CD4-positive, CD25-positive, alpha-beta regulatory T cell (primary cell): ENCODE measurements around the gene AADAC. TPM values are rescaled to one million over a fixed set of nuclear protein-coding genes. Genes with fewer than 3 reads are reported as not detected.
"Not testable (repeated sequence)": the region's sequence is repeated elsewhere in the genome, so short reads cannot be mapped to it uniquely, and the experiment has no call there.

ENCODE experiments used
- ATAC-seq, 2 donors: fragments of 150-1000 bp; cut with Tn5 transposase; one replicate each; pipeline ENCODE4 v1.10.0; 2021; ENCODE audit warnings: low read depth in 2 of 2, moderate number of reproducible peaks in 2 of 2, moderate library complexity in 1 of 2
- DNase-seq, 3 donors: peaks; one replicate each; pipeline versions ENCODE4 v3.0.0 to v3.0.0-alpha.2; 2012 to 2022; ENCODE audit warnings: mixed read lengths in 1 of 3
- H3K27ac ChIP-seq: one replicate; pipeline ENCODE4 v1.7.0; 2013; ENCODE audit warnings: mild to moderate bottlenecking, low read length; ENCODE audit not compliant: insufficient read depth, poor library complexity, severe bottlenecking
- H3K27me3 ChIP-seq: one replicate; pipeline ENCODE4 v1.7.0; 2013; ENCODE audit warnings: low read length; ENCODE audit not compliant: control insufficient read depth, insufficient read depth
- H3K36me3 ChIP-seq: one replicate; pipeline ENCODE4 v1.7.0; 2013; ENCODE audit warnings: mild to moderate bottlenecking, low read length, moderate library complexity; ENCODE audit not compliant: control insufficient read depth, insufficient read depth
- H3K4me1 ChIP-seq: 2 replicates; pipeline ENCODE4 v1.7.0; 2013; ENCODE audit warnings: mild to moderate bottlenecking, low read length; ENCODE audit not compliant: insufficient read depth, control insufficient read depth, poor library complexity, severe bottlenecking
- H3K4me3 ChIP-seq: one replicate; pipeline ENCODE4 v1.7.0; 2013; ENCODE audit warnings: low read depth, mild to moderate bottlenecking, low read length, moderate library complexity
- H3K9me3 ChIP-seq, 2 experiments: 1 replicate in 1 of 2; 2 replicates in 1 of 2; pipeline ENCODE4 v1.7.0; 2013; ENCODE audit warnings: low read length in 2 of 2, mild to moderate bottlenecking in 1 of 2, moderate library complexity in 1 of 2; ENCODE audit not compliant: control insufficient read depth in 2 of 2
- H3K27ac Mint-ChIP-seq, 3 donors: one replicate each; pipeline ENCODE4 v1.8.0; 2020 to 2022; ENCODE audit warnings: mild to moderate bottlenecking in 3 of 3, mixed read lengths in 3 of 3, moderate library complexity in 2 of 3
- H3K27me3 Mint-ChIP-seq: one replicate; pipeline ENCODE4 v1.8.0; 2022; ENCODE audit warnings: mild to moderate bottlenecking, mixed read lengths
- H3K36me3 Mint-ChIP-seq: one replicate; pipeline ENCODE4 v1.8.0; 2020; ENCODE audit warnings: mixed read lengths
- H3K4me1 Mint-ChIP-seq, 4 donors: one replicate each; pipeline ENCODE4 v1.8.0; 2020 to 2022; ENCODE audit warnings: mixed read lengths in 4 of 4, mild to moderate bottlenecking in 1 of 4
- H3K4me3 Mint-ChIP-seq, 4 donors: one replicate each; pipeline ENCODE4 v1.8.0; 2020 to 2022; ENCODE audit warnings: mild to moderate bottlenecking in 4 of 4, mixed read lengths in 4 of 4, moderate library complexity in 3 of 4
- H3K9me3 Mint-ChIP-seq, 7 donors: one replicate each; pipeline ENCODE4 v1.8.0; 2020 to 2022; ENCODE audit warnings: mixed read lengths in 7 of 7, mild to moderate bottlenecking in 3 of 7, moderate library complexity in 2 of 7
- polyA plus RNA-seq, 4 donors: library from polyadenylated mRNA; unstranded; fragments of 300-500 nt; fragmentation: Illumina TruSeq; gene quantifications; one replicate each; pipeline ENCODE4 v1.2.3, GENCODE V29; 2021
- total RNA-seq: library from RNA; stranded (reverse); gene quantifications from one replicate; pipeline ENCODE4 v1.2.3, GENCODE V29; 2022

The AADAC gene
- total and polyA plus RNA-seq, 5 donors from 2014 or later = not detected

- Histone ChIP-seq H3K4me3 (no peak overlapping the region), H3K36me3 (no peaks in the 10 kb centered on the region), H3K27ac (no peak overlapping the region), H3K4me1 (no peaks in the 10 kb centered on the region), H3K9me3 (no peaks in the 10 kb centered on the region), H3K27me3 (no peaks in the 10 kb centered on the region)
- H3K36me3 Mint-ChIP-seq = no peaks in the 10 kb centered on the region
- no peak overlapping the region for H3K27ac Mint-ChIP-seq
- ATAC-seq (no peak), DNase-seq (no peak)
- peaks cover 11% of the 10 kb centered on the region for H3K27me3 Mint-ChIP-seq
- H3K4me1 Mint-ChIP-seq = no peaks in the 10 kb centered on the region
- peaks cover 0 to 3% (median 0%) of the 10 kb centered on the region in 7 donors for H3K9me3 Mint-ChIP-seq
- no peak overlapping the region for H3K4me3 Mint-ChIP-seq
Measured at GRCh38 chr3:151789853-151790463, 24.0 kb upstream of the AADAC start.

- not testable (repeated sequence) for ATAC-seq, H3K36me3 ChIP-seq, H3K4me1 Mint-ChIP-seq, DNase-seq, H3K9me3 Mint-ChIP-seq, H3K9me3 ChIP-seq, H3K36me3 Mint-ChIP-seq, H3K4me3 Mint-ChIP-seq, H3K27me3 ChIP-seq, H3K4me1 ChIP-seq, H3K27ac ChIP-seq, H3K4me3 ChIP-seq, H3K27ac Mint-ChIP-seq
- H3K27me3 Mint-ChIP-seq = peaks cover 11% of the 10 kb centered on the region
Measured at GRCh38 chr3:151790763-151791162, 23.2 kb upstream of the AADAC start.

GRCh38 chr3:151792411-151792810 is 21.5 kb upstream of the AADAC start:
- H3K4me1 ChIP-seq = no peaks in the 10 kb centered on the region
- Mint-ChIP-seq H3K4me1 (no peaks in the 10 kb centered on the region), H3K27ac (no peak overlapping the region), H3K36me3 (no peaks in the 10 kb centered on the region), H3K4me3 (no peak overlapping the region), H3K9me3 (peaks cover 0 to 3% (median 0%) of the 10 kb centered on the region in 7 donors), H3K27me3 (peaks cover 11% of the 10 kb centered on the region)
- no peak overlapping the region for H3K4me3 ChIP-seq
- no peaks in the 10 kb centered on the region for H3K9me3 ChIP-seq
- no peaks in the 10 kb centered on the region for H3K36me3 ChIP-seq
- H3K27ac ChIP-seq = no peak overlapping the region
- ATAC-seq (no peak), DNase-seq (no peak)
- H3K27me3 ChIP-seq = no peaks in the 10 kb centered on the region

- peaks cover 11% of the 10 kb centered on the region for H3K27me3 Mint-ChIP-seq
- no peak overlapping the region for H3K27ac Mint-ChIP-seq
- Histone ChIP-seq H3K27me3 (no peaks in the 10 kb centered on the region), H3K27ac (no peak overlapping the region), H3K36me3 (no peaks in the 10 kb centered on the region), H3K4me1 (no peaks in the 10 kb centered on the region), H3K4me3 (no peak overlapping the region), H3K9me3 (no peaks in the 10 kb centered on the region)
- H3K9me3 Mint-ChIP-seq = peaks cover 0 to 3% (median 0%) of the 10 kb centered on the region in 7 donors
- H3K4me3 Mint-ChIP-seq = no peak overlapping the region
- no peaks in the 10 kb centered on the region for H3K4me1 Mint-ChIP-seq
- no peaks in the 10 kb centered on the region for H3K36me3 Mint-ChIP-seq
- ATAC-seq = no peak
- no peak for DNase-seq
Measured at GRCh38 chr3:151793636-151794035, 20.3 kb upstream of the AADAC start.

GRCh38 chr3:151794080-151794479 is 19.8 kb upstream of the AADAC start:
- Mint-ChIP-seq H3K9me3 (peaks cover 0 to 3% (median 0%) of the 10 kb centered on the region in 7 donors), H3K27me3 (peaks cover 11% of the 10 kb centered on the region), H3K4me3 (no peak overlapping the region), H3K27ac (no peak overlapping the region), H3K4me1 (no peaks in the 10 kb centered on the region), H3K36me3 (no peaks in the 10 kb centered on the region)
- H3K4me3 ChIP-seq = no peak overlapping the region
- no peaks in the 10 kb centered on the region for H3K9me3 ChIP-seq
- H3K27ac ChIP-seq = no peak overlapping the region
- no peaks in the 10 kb centered on the region for H3K27me3 ChIP-seq
- DNase-seq = no peak
- no peaks in the 10 kb centered on the region for H3K4me1 ChIP-seq
- H3K36me3 ChIP-seq = no peaks in the 10 kb centered on the region
- ATAC-seq = no peak

GRCh38 chr3:151795276-151795675 is 18.6 kb upstream of the AADAC start:
- H3K4me1 Mint-ChIP-seq = no peaks in the 10 kb centered on the region
- no peaks in the 10 kb centered on the region for H3K27me3 ChIP-seq
- no peaks in the 10 kb centered on the region for H3K9me3 ChIP-seq
- H3K4me3 Mint-ChIP-seq = no peak overlapping the region
- no peak overlapping the region for H3K4me3 ChIP-seq
- H3K36me3 Mint-ChIP-seq = no peaks in the 10 kb centered on the region
- DNase-seq (no peak), ATAC-seq (no peak)
- no peak overlapping the region for H3K27ac Mint-ChIP-seq
- H3K27ac ChIP-seq = no peak overlapping the region
- H3K9me3 Mint-ChIP-seq = peaks cover 0 to 2% (median 0%) of the 10 kb centered on the region in 7 donors
- H3K36me3 ChIP-seq = no peaks in the 10 kb centered on the region
- H3K27me3 Mint-ChIP-seq = peaks cover 7% of the 10 kb centered on the region
- no peaks in the 10 kb centered on the region for H3K4me1 ChIP-seq

- no peaks in the 10 kb centered on the region for H3K9me3 ChIP-seq
- H3K4me1 ChIP-seq = no peaks in the 10 kb centered on the region
- Mint-ChIP-seq H3K9me3 (peaks cover 0 to 2% (median 0%) of the 10 kb centered on the region in 7 donors), H3K4me3 (no peak overlapping the region), H3K4me1 (no peaks in the 10 kb centered on the region), H3K36me3 (no peaks in the 10 kb centered on the region), H3K27ac (no peak overlapping the region), H3K27me3 (peaks cover 7% of the 10 kb centered on the region)
- no peaks in the 10 kb centered on the region for H3K36me3 ChIP-seq
- ATAC-seq (no peak), DNase-seq (no peak)
- H3K27ac ChIP-seq = no peak overlapping the region
- no peaks in the 10 kb centered on the region for H3K27me3 ChIP-seq
- no peak overlapping the region for H3K4me3 ChIP-seq
Measured at GRCh38 chr3:151796105-151796680, 17.7 kb upstream of the AADAC start.

- Mint-ChIP-seq H3K27me3 (no peaks in the 10 kb centered on the region), H3K4me1 (no peaks in the 10 kb centered on the region), H3K36me3 (no peaks in the 10 kb centered on the region), H3K27ac (no peak overlapping the region), H3K9me3 (peaks cover 0 to 2% (median 0%) of the 10 kb centered on the region in 7 donors), H3K4me3 (no peak overlapping the region)
- Histone ChIP-seq H3K27me3 (no peaks in the 10 kb centered on the region), H3K9me3 (no peaks in the 10 kb centered on the region), H3K4me1 (no peaks in the 10 kb centered on the region), H3K36me3 (no peaks in the 10 kb centered on the region), H3K4me3 (no peak overlapping the region), H3K27ac (no peak overlapping the region)
- no peak for DNase-seq
- no peak for ATAC-seq
Measured at GRCh38 chr3:151798466-151798865, 15.4 kb upstream of the AADAC start.
